ENCODE measurements around the gene UBE2Z. TPM values are rescaled to one million over a fixed set of nuclear protein-coding genes. Genes with fewer than 3 reads are reported as not detected.
"Not testable (repeated sequence)": the region's sequence is repeated elsewhere in the genome, so short reads cannot be mapped to it uniquely, and the experiment has no call there.

UBE2Z gene
- total RNA-seq (10 to 100 TPM; 78.9 to 84.5 TPM), total RNA-seq (63.2 to 110 reads per million in 2 donors)

DNA sequence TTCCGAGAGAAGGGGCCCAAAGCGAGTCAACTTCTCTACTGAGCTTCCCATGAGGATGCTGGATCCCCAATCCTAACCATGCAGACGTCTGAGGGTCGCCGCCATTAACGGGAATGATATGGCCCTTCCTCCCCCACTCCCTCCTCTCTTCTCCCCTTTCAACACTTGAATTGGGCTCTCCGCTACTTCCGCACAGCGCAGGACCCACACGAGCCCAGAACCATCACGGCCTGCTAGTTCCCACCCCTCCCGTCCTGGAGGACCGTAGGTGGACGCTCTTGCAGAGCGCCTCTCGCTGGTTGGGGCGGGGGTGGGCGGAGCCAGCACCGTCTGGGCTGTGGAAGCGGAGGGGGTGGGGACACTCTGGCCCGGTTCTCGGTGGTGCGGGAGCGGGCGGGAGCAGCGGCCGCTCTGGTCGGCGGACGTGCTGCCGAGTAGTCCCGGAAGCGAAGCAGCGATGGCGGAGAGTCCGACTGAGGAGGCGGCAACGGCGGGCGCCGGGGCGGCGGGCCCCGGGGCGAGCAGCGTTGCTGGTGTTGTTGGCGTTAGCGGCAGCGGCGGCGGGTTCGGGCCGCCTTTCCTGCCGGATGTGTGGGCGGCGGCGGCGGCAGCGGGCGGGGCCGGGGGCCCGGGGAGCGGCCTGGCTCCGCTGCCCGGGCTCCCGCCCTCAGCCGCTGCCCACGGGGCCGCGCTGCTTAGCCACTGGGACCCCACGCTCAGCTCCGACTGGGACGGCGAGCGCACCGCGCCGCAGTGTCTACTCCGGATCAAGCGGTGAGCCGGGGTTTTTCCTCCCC, at the start of gene UBE2Z:
Gene UBE2Z, plus strand, starts transcription at position 361 of the 797 bp plus-strand sequence. Its CDS starts 97 bp downstream, at position 458.
- H3K27me3 Mint-ChIP-seq: no peaks in the 10 kb centered on the region
- ATAC-seq: peak; percentile 93
- peaks cover 3% of the 10 kb centered on the region for H3K36me3 Mint-ChIP-seq (ENCODE audit: low read depth)
- no peaks in the 10 kb centered on the region for H3K9me3 ChIP-seq (ENCODE audit: control insufficient read depth, low read length, poor library complexity, severe bottlenecking)
- DNase-seq: peak; percentile 74 to 82 (median 76)
- peak within 1 kb of the TSS; percentile 99 for H3K4me3 Mint-ChIP-seq
- peaks cover 43% of the 10 kb centered on the region for H3K4me1 Mint-ChIP-seq
- H3K27ac Mint-ChIP-seq: peak within 1 kb of the TSS; percentile 97

DNA sequence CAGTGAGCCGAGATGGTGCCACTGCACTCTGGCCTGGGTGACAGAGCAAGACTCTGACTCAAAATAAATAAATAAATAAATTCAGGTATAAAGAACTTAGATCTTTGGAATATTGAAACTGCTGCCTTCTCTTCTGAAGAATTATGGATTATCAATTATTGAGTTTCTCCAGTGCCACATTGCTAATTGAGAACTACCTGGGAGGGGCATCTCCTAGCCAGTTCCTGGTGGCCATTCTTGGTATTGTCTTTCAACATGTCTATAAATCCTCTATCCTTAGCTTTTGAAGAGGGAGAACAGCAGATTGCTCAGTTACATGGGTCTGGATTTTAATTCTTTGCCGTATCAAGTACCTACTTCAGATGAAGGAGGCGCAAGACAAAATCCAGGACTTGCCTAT, 48.2 kb upstream of the UBE2Z start:
- H3K27ac Mint-ChIP-seq: no peak overlapping the region
- H3K36me3 Mint-ChIP-seq (ENCODE audit: low read depth): peaks cover 11% of the 10 kb centered on the region
- H3K4me1 Mint-ChIP-seq: peaks cover 4% of the 10 kb centered on the region
- H3K9me3 ChIP-seq (ENCODE audit: control insufficient read depth, low read length, poor library complexity, severe bottlenecking): no peaks in the 10 kb centered on the region
- H3K27me3 Mint-ChIP-seq: no peaks in the 10 kb centered on the region
- no peak for DNase-seq
- ATAC-seq: no peak
- H3K4me3 Mint-ChIP-seq: no peak overlapping the region

DNA sequence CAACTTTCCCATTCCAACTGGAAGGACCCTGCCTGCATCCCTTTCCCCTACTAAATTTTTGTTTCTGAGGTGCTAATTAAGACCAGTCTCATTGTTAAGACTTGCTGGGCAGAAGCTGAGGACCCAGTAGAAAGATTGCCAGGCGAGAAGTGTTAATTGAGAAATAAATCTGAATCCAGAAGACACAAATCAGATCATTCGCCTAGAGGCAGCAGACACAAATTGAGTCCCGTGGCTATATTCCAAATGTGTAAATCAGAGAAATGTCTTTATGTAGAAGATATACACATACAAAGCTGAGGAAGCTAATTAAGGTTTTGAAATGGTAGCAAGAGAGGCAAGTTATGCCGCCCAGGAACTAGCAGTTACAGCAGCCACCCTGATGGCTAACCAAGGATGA, 47.8 kb upstream of the UBE2Z start:
- peak overlapping the region; percentile 24 for H3K27ac Mint-ChIP-seq
- no peaks in the 10 kb centered on the region for H3K9me3 ChIP-seq (ENCODE audit: control insufficient read depth, low read length, poor library complexity, severe bottlenecking)
- DNase-seq: no peak
- H3K27me3 Mint-ChIP-seq: no peaks in the 10 kb centered on the region
- no peak overlapping the region for H3K4me3 Mint-ChIP-seq
- peaks cover 11% of the 10 kb centered on the region for H3K36me3 Mint-ChIP-seq (ENCODE audit: low read depth)
- ATAC-seq: no peak
- peaks cover 4% of the 10 kb centered on the region for H3K4me1 Mint-ChIP-seq

DNA sequence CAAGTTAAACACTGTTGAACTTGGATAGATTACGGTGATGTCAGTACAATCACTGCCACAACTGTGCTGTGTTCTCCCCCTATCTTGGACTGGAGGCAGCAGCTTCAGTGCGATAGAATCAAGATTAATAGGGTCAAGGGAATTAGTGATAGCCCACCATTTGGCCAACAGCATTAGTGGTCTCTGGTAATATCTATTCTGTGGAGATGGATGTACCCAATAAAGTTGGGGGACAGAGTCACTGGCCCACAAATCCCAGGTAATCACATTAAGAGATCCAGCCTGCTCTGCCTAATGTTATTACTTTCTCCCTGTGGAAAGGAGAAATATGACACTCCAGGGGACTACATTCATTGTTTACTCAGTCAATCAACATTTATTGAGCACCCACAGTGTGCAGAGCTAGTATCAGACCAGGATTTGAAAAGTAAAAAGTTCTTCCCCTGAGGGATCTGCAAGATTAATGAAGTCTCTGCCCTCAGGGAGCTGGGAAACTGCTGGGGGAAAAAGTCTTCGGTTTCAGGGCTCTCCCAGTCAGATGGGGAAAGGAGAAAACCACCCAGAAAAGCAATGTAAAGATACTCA, 39.2 kb upstream of the UBE2Z start:
- no peak for ATAC-seq
- H3K4me1 Mint-ChIP-seq: peaks cover 10% of the 10 kb centered on the region
- no peak overlapping the region for H3K27ac Mint-ChIP-seq

DNA sequence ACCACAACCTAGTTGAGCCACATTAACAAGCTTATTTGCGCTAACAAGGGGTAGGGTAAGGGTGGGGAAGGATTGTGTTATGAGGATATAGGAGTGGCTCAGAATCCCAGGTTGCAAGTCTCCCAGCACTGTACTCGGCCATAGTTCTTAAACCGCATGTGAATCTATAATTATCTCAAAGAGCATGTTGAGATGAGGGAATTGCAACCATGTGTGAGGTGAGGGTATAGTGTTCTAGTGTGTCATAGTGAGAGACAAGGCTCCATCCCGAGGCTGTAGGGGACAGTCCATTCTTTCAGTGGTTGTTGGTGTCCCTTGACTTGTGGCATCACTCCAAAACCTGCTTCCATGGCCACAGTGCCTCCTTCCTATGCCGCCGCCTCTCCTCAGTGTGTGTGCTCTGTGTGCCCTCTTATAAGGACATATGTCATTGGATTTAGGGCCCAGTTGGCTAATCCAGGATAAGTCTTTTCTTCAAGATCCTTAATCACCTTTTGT, 38.3 kb upstream of the UBE2Z start:
- DNase-seq (no peak), ATAC-seq (no peak)
- Mint-ChIP-seq H3K4me1 (peaks cover 10% of the 10 kb centered on the region), H3K27me3 (no peaks in the 10 kb centered on the region), H3K4me3 (no peak overlapping the region), H3K36me3 (ENCODE audit: low read depth) (no peaks in the 10 kb centered on the region), H3K27ac (no peak overlapping the region)
- no peaks in the 10 kb centered on the region for H3K9me3 ChIP-seq (ENCODE audit: control insufficient read depth, low read length, poor library complexity, severe bottlenecking)

More for the DNA sequence above, 39.2 kb upstream of the UBE2Z start:
- no peak overlapping the region for H3K4me3 Mint-ChIP-seq
- H3K9me3 ChIP-seq (ENCODE audit: control insufficient read depth, low read length, poor library complexity, severe bottlenecking): no peaks in the 10 kb centered on the region
- no peaks in the 10 kb centered on the region for H3K27me3 Mint-ChIP-seq
- no peak for DNase-seq
- H3K36me3 Mint-ChIP-seq (ENCODE audit: low read depth): no peaks in the 10 kb centered on the region

DNA sequence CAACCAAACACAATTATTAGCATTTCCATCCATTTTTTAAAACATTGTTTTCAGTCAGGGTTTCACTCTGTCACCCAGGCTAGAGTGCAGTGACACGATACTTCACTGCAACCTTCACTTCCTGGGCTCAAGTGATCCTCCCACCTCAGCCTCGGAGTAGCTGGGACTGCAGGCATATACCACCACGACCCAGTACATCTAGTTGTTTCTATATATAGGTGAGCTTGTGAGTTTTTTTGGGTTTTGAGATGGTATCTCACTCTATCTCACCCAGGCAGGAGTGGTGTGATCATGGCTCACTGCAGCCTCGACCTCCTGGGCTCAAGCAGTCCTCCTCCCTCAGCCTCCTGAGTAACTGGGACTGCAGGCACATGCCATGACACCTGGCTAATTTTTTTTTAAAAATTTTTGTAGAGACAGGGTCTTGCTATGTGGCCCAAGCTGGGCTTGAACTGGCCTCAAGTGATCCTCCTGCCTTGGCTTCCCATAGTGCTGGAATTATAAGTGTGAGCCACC, 37.1 kb upstream of the UBE2Z start:
- ATAC-seq: no peak
- Mint-ChIP-seq H3K27ac (no peak overlapping the region), H3K36me3 (ENCODE audit: low read depth) (no peaks in the 10 kb centered on the region), H3K4me1 (peaks cover 10% of the 10 kb centered on the region), H3K4me3 (no peak overlapping the region), H3K27me3 (no peaks in the 10 kb centered on the region)
- DNase-seq: no peak
- H3K9me3 ChIP-seq (ENCODE audit: control insufficient read depth, low read length, poor library complexity, severe bottlenecking): no peaks in the 10 kb centered on the region

DNA sequence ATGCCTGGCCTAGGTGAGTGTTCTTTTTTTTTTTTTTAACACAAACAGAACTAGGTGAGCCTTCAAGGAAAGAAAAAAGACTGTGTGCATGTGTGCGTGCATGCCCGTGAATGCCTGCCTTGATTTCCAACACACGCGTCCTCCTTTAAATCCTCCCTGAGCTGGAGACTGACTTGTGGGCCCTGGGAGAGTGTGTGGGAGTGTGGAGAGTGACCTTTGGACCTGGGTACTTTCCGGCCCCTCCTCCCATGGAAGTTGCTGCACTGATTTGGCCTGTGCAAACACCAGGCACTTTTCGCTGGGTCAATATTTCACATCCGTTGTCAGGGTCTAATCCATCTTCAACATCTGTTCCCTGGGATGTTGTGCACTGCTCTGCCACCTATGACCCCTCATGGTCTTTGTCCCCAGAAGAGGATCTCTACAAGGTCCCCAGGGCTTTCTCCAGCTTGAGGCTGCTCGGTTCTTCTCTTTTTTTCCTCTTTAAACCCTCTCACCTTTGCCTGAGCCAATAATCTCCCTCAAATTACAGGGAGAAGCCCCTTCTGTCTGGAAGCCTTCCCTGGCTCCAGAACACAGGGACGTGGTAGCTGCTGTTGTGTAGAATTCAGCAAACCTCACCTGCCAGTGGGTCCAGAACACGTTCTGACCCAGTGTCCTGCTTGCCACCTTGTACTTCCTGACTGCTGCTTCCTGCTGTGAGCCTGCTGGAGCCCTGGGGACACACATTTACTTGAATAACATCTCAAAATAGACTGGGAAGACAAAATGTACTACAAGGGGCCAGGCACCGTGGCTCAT, 36.5 kb upstream of the UBE2Z start:
- no peaks in the 10 kb centered on the region for H3K9me3 ChIP-seq (ENCODE audit: control insufficient read depth, low read length, poor library complexity, severe bottlenecking)
- DNase-seq: no peak
- Mint-ChIP-seq H3K4me3 (no peak overlapping the region), H3K4me1 (peaks cover 10% of the 10 kb centered on the region), H3K27me3 (no peaks in the 10 kb centered on the region), H3K36me3 (ENCODE audit: low read depth) (no peaks in the 10 kb centered on the region), H3K27ac (peak overlapping the region; percentile 78)
- no peak for ATAC-seq

DNA sequence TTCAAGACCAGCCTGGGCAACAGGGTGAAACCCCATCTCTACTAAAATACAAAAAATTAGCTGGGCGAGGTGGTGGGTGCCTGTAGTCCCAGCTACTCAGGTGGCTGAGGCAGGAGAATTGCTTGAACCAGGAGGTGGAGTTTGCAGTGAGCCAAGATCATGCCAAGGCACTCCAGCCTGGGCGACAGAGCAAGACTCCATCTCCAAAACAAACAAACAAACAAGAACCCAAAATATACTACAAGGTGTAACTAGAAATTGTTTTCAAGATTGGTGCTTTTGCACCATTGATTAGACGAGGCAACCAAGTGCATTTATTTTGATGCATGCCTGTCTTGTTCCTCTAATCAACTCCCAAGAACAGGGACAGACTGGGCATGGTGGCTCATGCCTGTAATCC, 35.8 kb upstream of the UBE2Z start:
- not testable (repeated sequence) for ATAC-seq; H3K4me3 Mint-ChIP-seq; H3K4me1 Mint-ChIP-seq; H3K9me3 ChIP-seq (ENCODE audit: control insufficient read depth, low read length, poor library complexity, severe bottlenecking); DNase-seq; H3K36me3 Mint-ChIP-seq (ENCODE audit: low read depth); H3K27me3 Mint-ChIP-seq
- peak overlapping the region; percentile 78 for H3K27ac Mint-ChIP-seq

DNA sequence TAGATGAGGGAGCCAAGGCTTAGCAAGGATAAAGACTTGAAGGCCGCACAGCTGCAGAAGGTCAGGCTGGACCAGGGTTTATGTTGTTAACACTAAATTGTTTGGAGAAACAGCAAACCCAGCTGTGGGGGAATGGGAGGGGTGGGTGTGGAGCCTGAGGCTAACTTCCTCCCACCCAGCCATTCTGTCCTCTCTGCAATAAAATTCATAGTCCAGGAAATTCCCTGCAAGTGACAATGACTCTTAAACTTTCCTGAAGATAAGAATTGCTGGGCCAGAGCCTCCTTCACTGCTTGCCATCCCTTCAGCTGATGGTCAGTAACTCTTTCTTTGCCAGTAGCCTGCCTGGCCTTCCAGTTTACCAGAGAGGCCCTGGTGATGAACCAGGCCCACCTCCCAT, 35.0 kb upstream of the UBE2Z start:
- Mint-ChIP-seq H3K27me3 (no peaks in the 10 kb centered on the region), H3K27ac (no peak overlapping the region), H3K4me3 (no peak overlapping the region), H3K36me3 (ENCODE audit: low read depth) (no peaks in the 10 kb centered on the region), H3K4me1 (peaks cover 10% of the 10 kb centered on the region)
- no peak for DNase-seq
- ATAC-seq: no peak
- H3K9me3 ChIP-seq (ENCODE audit: control insufficient read depth, low read length, poor library complexity, severe bottlenecking): no peaks in the 10 kb centered on the region

DNA sequence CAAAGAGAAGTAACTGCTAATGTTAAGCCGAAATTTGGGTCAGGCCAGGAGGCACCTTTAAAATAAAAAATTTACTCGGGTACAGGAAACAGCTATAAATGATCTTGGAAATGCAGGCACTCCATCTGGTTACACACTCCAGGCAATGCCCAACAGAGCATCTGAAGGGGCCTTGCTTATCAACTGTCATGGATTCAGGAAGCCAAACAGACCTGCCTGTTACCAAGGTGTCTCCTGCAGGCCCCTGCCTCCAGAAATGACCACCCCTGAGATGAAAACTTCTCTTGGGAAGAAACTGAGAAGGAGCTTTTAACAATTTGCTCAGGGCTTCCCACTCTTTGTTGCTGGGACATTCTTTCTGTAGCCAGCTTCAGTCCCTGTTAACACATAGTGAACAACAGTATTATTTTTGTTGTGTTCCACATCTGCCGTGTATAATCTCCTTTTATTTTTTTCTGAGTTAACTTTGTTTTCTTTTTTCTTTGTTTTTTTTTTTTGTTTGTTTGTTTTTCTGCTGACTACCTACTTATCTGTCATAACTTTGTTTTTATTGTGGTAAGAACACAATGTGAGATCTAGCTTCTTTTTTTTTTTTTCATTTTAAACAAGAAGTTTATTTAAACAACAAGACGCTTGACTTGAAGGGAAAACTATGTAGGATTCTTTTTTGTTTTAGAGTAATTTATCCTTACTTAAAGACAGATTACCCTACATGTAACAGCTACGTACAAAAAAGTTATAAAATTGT, 34.3 kb upstream of the UBE2Z start:
- Mint-ChIP-seq H3K27ac (no peak overlapping the region), H3K27me3 (no peaks in the 10 kb centered on the region), H3K4me1 (peaks cover 10% of the 10 kb centered on the region), H3K36me3 (ENCODE audit: low read depth) (no peaks in the 10 kb centered on the region), H3K4me3 (no peak overlapping the region)
- no peaks in the 10 kb centered on the region for H3K9me3 ChIP-seq (ENCODE audit: control insufficient read depth, low read length, poor library complexity, severe bottlenecking)
- ATAC-seq (no peak), DNase-seq (no peak)

DNA sequence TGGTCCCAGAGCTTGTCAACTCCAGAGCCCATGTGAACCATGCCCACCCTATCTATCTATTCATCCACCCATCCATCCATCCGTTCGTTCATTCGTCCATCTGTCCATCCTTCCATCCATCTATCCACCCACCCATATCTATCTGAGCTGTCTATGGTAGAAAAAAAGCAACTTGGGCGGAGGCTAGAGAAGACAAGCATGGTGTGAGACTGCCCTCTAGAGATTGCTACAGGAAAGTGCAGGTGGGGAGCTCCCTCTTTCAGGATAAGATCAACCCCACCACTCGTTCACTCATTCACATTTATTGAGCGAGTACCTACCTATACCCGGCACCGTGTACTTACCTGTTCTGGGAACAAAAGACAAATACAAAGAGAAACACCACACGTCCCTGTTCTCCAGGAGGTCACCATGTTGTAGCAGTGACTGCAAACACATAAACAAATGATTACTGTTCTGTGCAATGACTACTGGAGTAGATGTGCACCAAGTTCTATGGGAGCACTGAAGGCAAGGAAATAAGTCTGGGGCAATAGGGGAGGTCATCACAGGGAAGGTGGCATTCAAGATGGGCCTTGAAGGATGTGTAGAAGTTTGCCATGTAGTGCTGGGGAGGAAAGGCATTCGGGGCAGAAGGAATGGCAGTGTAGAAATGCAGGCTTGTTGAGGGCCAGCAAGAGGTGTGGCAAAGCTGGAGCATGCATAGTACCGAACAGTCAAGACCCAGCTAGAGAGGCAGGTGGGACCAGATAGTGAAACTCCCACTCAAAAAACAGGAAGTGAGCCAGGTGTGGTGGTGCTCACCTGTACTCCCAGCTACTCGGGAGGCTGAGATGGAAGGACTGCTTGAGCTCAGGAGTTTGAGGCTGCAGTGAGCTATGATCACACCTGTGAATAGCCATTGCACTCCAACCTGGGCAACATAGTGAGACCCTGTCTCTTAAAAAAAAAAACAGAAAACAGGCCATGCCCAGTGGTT, 29.0 kb upstream of the UBE2Z start:
- Mint-ChIP-seq H3K27ac (no peak overlapping the region), H3K4me3 (no peak overlapping the region), H3K27me3 (no peaks in the 10 kb centered on the region), H3K36me3 (ENCODE audit: low read depth) (no peaks in the 10 kb centered on the region), H3K4me1 (no peaks in the 10 kb centered on the region)
- no peaks in the 10 kb centered on the region for H3K9me3 ChIP-seq (ENCODE audit: control insufficient read depth, low read length, poor library complexity, severe bottlenecking)
- ATAC-seq (peak; percentile 91), DNase-seq (peak; percentile 18 to 26 (median 24))

DNA sequence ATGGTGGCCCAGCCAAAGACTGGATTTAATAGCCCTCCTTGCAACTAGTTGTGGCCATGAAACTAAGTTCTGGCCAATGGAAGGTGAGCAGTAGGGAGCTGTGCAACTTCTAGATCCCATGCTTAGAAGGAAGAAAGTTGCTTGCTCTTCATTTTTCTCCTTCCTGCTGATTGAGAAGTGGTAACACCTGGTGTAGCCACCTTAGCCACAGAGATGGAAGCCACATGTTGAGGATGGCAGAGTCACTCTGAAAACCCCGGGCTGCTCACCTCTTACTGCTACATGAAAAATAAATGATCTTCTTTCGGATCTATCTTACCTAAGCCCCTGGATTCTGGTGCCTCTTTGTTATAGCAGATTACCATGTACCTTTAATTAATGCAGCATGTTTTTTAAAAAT, 25.9 kb upstream of the UBE2Z start:
- DNase-seq: no peak
- ATAC-seq: no peak
- no peak overlapping the region for H3K27ac Mint-ChIP-seq
- peaks cover 4% of the 10 kb centered on the region for H3K27me3 Mint-ChIP-seq
- H3K4me3 Mint-ChIP-seq: no peak overlapping the region
- no peaks in the 10 kb centered on the region for H3K36me3 Mint-ChIP-seq (ENCODE audit: low read depth)
- H3K4me1 Mint-ChIP-seq: peaks cover 3% of the 10 kb centered on the region
- H3K9me3 ChIP-seq (ENCODE audit: control insufficient read depth, low read length, poor library complexity, severe bottlenecking): no peaks in the 10 kb centered on the region

Measured in T-helper 17 cell (primary cell).